Activated T-helper 9 cell treated with anti-CD3 and anti-CD28 coated beads, Interleukin-2, amount 50 U/mL, for 16 hours (primary cell): ENCODE data around the gene KRTAP27-1.

Experiments
- DNase-seq: peaks from one replicate; pipeline ENCODE4 v3.0.0-alpha.2; 2020; ENCODE audit warnings: low read depth

The KRTAP27-1 gene, protein sequence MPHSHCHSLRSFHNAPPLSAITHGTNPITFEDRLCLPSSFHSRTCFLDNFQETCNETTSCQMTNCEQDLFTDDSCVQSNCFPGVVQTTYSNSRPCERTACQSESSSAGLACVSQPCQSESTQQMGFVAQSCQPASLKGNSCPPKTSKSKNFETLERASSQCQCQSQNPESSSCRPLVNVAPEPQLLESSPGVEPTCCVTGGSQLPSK

DNA sequence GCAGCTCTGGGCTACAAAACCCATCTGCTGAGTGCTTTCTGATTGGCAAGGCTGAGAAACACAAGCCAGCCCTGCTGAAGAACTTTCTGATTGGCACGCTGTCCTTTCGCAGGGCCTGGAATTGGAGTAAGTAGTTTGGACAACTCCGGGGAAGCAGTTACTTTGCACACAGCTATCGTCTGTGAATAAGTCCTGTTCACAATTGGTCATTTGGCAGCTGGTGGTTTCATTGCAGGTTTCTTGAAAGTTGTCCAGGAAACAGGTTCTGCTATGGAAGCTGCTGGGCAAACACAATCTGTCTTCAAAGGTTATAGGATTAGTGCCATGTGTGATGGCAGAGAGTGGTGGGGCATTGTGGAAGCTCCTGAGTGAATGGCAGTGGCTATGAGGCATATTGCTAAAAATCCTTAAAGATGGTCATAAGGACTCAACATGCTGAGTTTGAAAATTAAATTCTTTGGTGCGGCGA is at the start of gene KRTAP27-1:
TSS of gene KRTAP27-1 (minus strand) at position 419 of the 469 bp plus-strand sequence. CDS start at position 393, 26 bp downstream.
- no peak for DNase-seq

DNA sequence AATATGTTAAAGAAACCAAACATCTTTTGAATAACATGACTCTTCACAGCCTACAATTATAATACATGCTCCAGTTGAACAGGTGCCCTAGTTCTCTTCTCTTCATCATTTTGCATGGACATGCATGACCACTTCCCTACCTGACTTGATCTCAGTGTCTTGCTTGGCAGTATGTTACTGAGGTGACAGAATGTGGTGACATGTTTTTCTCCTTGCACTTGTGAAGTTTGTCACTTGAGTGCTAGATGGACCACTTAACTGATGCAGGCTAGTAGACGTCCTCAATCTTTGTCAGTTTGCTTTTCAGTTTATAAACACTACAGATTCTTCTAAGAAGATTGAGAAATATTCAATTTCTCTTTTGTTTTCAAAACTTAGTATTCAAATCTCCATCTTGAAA is 44.7 kb upstream of the KRTAP27-1 start:
- DNase-seq: no peak

DNA sequence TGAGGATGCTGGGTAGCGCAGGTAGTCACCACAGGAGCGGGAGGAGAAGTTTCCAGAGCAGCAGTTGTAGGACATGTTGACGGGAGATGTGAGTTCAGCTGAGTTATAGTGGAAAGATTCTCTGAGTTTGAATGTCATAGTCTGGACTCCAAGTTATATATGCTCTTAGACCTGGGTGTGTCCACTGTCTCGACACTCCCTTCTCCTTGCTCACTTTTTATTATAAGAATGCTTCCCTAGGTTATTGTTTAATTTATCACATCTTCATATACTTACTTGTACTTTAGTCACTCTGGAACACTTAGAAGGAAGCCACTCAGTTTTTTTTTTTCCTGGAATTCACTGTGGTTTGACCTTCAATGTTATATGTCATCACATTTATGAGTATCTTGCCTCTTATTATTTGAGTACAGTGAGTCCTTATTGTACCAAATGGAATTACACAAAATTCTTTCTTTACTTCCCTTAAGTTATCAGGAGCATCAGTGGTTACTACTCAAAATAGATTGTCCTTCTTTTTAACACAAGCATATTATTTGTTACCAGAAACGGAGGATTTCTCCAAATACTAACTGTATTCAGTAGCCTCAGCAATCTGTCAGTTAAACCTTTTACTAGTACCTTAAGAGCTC is 34.8 kb upstream of the KRTAP27-1 start, which contains the start of gene KRTAP13-2:
TSS of gene KRTAP13-2 (minus strand) at position 133 of the 632 bp plus-strand sequence. CDS start at position 75, 58 bp downstream.
- DNase-seq: no peak

DNA sequence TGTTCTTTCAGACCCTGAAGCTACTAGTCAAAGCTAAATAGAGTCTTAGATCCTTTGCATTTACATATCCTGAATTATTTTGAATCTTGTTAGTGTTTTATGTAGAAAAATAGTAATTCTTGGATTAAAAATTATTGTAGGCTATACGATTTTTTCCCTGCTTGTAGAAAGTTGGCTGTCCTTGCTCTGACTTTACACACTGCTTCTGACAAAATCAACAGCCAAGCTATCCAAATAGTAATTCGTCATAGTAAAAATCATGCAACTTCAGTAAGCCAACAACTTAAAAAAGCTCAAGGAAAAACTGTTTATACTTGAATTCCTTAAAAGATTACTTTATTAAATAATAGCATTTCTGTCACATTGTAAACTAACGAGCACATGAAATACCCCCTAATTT is 18.4 kb upstream of the KRTAP27-1 start:
- no peak for DNase-seq

DNA sequence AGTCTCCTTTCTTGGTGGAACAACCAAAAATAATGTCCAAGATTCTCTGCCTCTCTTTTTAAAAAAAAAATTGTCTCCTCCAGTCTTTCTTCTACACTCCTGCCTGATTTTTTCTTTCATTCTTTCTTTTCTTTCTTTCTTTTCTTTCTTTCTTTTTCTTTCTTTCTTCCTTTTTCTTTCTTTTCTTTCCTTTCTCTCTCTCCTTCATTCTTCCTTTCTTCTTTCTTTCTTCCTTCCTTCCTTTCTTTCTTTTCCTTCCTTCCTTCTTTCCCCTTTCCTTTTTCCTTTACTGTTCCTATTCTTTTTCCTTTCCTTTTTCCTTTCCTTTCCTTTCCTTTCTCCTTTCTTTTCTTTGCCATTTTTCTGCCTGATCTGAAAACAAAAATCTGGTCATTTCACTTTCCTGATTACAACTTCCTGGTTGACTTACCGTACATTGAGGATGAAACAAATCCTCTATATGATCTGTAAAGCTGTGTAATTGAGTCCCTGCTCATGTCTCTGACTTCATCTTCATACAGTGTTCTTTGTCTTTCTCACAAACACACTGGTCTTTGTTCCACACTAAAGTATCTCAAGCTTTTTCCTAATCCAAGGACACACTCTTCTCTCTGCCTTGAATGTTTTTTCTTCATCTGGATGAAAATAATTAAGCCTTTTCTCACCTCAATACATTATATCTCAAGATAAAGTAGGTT is 17.0 kb upstream of the KRTAP27-1 start:
- DNase-seq: no peak

DNA sequence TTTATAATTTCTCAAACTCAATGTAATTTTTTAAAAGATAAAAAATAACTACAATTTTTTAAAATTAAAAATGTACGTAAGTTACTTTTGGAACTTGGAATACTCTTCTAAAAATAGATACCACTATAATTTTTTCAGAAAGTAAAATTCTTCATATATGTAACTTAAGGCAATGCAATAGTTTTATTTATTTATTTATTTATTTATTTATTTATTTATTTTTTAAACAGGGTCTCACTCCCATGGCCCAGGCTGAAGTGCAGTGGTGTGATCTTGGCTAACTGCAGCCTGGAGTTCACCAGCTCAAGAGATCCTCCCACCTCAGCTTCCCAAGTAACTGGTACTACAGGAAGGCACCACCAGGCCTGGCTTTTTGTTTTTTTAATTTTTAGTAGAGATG is 14.0 kb upstream of the KRTAP27-1 start:
- DNase-seq: no peak

DNA sequence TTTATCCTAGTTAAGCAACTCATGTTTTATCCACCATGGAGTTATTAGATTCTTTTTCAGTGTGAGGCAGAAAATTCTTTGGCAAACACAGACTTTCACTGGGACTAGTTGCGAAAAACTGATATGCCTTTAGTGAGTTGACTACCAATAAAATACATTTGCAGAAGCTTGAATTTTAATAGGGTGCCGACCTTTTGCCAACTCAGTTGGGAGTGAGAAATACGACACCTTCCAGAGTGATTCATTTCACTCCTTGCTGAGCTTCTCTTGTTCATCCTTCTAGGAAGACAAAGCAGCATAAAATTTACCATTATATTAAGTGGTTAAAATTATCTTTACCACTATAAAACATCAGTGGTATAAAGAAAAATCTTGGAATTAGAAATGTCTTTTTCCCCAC is 12.1 kb upstream of the KRTAP27-1 start:
- DNase-seq: no peak

DNA sequence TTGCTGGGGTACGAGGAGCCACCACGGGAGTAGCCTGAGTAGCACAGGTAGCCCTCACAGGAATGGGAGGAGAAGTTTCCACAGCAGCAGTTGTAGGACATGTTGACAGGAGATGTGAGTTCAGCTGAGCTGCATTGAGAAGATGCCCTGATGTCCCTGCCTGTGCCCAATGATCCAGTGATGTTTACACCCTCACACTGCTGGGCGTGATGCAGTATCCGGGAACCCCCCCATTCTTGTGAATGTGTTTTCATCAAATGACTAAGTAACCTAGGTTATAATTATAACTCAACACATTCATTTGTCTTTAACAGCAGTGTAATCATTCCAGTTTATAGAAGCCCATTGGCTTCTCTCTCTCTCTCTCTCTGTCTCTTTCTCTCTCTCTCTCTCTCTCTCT is 11.0 kb upstream of the KRTAP27-1 start, which contains the start of gene KRTAP23-1:
TSS of gene KRTAP23-1 (minus strand) at position 101 of the 400 bp plus-strand sequence. CDS start at position 101, 0 bp downstream.
- DNase-seq: no peak

DNA sequence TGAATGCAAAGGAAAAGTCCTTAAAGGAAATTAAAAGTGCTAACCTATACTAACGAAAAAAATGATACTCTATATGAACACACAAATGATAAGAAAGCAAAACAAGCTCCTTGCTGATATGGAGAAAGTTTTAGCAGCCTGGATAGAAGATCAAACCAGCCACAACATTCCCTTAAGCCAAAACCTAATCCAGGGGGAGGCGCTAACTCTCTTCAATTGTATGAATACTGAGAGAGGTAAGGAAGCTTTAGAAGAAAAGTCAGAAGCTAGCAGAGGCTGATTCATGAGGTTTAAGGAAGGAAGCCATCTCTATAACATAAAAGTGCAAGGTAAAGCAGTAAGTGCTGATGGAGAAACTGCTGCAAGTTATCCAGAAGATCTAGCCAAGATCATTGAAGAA is 7.5 kb upstream of the KRTAP27-1 start:
- DNase-seq: no peak

DNA sequence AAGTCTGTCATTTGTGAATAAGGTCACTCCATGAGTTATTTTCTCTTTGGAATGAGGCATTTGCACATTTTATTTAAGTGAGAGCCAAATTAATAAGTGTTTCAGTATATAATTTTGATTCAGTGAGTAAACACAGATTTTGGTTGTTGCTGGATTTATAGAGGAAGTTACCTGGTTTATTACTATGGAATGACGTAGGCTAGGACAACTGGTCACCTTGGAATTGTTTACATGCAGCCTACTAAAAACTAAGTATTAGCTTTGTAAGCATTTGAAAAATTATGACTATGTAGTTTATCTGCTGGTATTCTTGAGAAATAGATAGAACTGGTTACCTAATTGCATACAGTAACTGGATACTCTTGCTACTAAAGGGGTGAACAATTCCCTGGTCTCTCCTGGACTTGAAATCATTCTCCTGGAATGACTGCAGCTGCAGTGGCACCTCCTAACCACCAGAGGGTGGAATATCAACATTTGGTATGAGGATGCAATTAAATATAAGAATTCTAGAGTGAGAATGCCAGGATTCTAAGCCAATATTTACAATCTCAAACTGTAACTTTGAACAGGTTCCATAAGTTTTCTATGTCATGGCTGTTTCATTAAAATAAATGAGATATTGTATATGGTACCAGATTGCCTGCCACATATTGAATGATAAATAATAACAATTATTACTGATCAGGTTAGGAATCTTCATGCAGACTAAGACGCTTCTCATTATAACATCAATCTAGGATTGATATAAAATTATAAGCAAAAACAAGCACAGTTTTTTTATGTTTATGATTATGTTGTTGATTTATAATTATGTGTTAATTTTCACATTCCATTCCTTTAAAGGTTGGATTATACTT is 3.5 kb upstream of the KRTAP27-1 start:
- no peak for DNase-seq

DNA sequence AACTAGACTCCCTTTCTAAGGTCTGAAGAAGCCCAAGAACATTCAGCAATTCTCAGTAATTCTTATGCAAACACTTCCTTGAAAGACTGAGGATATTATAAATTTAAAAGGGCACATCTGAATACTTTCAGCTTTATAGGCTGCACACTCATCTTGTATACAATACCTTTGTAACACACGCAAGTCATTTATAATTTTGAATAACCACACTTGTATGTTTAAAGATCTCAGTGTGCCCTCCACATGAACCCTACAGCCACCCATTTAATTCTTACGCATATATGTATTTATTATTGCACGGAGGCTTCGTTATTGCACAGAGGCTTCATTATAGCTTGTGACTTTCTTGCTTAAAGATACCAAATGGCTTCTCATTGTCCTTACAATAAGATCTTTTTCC is 1.2 kb upstream of the KRTAP27-1 start:
- no peak for DNase-seq

DNA sequence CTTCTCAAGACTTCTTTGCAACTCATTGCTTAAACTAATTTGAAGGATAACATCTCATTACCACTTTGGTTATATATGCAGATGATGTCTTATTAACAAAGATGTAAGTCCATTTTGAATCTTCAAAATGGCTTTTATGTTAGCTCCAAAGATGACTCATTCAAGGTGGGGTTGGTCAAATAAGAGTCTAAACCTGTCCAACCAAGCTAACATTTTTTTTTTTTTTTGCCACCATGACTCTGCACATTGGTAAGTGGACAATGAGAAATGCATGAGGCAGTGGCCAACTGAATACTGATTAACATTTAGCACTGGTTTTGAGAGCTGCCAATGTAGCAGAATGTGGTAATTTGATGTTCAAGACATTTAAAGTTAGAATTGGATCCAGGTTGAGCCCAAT is 278 bp upstream of the KRTAP27-1 start:
- DNase-seq: no peak

DNA sequence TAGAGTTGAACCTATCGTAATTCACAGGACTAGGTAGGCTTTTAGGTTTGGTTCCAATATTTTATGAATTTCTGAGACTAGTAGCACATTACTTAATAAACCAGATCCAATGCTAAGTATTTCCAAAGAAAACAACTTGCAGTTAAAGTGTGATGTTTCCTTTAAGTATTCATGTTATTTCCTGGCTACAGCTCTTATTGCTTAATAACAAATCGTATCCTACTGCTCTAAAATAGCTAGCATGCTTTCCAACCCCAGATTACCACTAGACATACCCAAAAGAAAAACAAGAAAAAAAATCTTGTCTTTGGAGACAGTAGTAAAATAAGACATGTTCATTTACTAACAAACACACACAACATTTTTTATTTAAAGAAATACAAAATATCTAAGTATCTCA is 898 bp downstream of the KRTAP27-1 start:
- no peak for DNase-seq

DNA sequence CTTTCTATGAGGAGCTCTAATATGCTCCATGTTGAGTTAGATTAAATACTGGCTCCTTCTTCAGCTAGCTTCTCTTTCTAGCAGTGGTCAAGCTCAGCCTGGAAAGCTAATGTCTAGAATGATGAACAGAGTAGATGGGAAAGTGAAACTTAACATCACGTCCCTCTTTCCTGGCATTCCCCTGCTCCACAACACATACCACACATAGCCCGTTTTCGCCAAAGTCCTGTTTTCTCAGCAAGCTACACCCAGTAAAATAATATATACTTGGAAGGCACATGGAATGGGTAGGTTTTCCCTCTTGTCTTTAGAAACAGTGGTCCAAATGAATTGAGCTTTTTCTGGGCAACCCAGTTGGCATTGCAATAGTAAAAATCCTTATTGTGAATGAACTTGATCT is 3.8 kb downstream of the KRTAP27-1 start:
- no peak for DNase-seq

DNA sequence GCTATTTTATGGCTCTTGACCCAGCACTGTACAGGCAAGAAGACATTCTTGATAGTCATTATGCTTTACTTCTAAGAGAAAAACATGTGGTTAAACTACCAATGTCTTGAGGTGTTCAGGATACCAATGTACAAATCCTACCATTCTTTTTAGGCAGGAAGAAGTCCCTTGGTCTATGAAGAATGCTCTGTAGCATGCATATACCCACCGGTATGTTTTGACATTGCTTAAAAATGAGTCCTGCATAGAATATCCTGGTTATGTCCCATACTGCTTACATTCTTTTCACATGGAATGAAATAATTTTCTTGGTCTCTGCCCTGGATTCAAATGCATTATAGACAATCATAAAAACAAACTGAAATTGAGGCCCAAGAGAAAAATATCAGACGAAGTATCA is 4.8 kb downstream of the KRTAP27-1 start:
- DNase-seq: no peak

DNA sequence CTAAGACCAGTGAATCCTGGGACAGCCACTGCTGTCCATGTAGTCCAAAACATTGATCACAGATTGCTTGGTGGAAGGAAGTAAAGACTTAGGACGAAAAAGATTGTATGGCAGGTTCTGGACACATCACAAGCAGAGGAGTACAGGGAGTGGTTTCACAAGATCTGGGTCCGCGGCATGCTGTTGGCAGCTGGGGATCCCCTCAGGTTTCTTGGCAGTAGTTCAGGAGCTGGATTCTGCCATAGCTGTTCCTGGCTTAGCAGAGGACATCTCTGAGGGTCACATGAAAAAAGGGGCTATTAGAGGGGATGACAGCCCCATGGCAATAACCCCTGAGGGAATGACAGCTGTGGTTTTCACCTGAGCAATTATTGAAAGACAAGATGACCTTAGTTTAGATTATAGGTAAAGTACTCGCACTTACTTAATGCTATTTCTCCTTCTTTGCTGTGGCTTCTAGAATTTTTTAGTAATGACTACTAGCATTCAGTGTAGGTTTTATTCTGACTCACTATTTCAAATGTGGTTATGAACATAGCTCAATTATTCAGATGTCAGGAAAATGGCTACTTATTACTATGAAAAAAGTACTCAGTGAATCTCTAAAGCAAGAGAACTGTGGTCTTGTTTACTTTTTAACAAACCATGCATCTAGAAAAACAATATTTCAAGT is 8.2 kb downstream of the KRTAP27-1 start:
- no peak for DNase-seq

DNA sequence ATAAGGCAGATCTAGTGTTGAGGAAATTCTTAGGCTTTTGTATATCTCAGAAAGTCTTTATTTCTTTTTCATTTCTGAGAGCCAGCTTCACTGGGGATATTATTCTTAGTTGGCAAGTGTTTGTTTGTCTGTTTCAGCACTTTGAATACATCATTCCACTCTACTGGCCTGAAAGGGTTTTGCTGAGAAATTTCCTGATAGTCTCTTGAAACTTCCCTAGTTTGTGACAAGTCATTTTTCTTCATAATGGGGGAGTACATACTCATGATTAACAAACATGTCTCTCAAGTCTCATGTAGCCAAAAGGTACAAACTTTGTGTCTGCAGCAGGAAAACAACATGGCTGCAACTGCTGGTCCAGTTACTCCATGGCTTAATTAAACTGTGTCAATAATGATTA is 11.1 kb downstream of the KRTAP27-1 start:
- no peak for DNase-seq

DNA sequence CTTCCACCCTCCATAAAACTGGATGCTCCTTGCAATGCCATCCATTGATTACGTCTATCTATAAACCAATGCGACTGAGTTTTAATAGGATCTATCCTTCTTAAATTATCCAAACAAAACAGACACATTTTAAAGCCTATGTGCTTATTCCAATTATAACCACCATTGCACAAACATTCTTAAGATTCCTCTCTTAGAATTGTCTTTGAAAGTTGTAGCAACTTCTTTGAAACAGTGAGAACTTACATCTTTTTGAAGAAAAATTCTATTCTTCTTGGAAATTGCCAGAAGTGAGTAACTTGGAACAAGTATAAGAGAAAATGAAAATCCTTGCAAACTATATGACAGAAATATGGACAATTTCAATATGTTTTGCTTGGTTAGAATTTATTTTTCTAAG is 17.3 kb downstream of the KRTAP27-1 start, which contains the start of gene KRTAP26-1:
TSS of gene KRTAP26-1 (minus strand) at position 101 of the 400 bp plus-strand sequence. CDS start 280 bp downstream, outside the sequence.
- DNase-seq: no peak

DNA sequence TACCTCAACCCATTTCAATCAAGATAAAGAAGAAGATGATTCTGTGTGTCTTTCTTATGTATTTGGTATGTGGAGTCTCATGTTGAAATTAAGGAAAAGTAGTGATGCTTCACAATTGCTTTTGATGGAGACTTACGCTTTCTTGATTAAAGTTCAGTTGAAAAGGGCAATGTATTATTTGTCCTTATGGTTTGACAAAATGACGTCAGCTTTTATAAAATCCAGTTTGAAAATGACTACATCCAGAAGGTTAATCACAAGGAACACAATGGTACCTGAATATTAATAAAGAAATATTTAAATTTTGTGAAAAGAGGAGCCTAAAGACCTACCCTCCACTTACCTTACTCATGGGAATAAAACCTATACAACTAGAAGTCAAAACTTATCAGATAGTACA is 21.8 kb downstream of the KRTAP27-1 start:
- no peak for DNase-seq

DNA sequence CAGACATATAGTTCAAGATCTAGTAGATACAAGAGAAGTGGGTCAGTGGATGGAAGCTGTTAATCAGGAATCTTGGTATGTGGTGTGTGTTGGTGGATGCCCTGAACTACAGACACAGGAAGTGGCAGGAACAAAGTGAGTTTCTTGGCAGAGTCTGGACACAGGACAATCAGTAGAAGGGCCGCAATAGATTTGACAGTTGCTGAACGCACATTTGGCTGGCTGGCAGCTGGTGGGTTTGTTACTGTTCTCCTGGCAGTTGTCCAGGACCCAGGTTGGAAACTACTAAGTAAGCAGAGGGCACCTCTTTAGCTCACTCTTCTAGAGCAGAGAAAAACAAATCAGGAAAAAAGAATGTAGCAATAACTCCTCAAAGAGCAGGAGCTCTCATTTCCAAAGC is 30.6 kb downstream of the KRTAP27-1 start:
- no peak for DNase-seq

DNA sequence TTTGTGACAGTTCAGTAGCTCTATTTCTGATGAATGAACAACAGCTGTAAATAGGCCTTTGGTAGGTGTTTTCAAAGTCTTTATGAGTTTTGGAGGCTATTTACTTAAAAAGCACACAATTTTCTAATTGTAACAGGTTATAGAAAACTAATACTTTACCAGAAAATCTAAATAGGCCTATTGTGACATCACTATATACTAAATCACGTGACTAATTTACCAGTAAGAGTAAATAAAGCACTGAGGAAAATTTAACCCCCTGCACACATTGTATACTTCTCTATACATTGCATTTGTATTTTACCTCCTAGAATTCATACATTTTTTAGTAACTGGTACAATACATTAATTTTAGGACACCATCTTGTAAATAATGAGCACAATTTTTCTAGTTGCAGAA is 32.4 kb downstream of the KRTAP27-1 start:
- no peak for DNase-seq
